GM12891 (cell line): Measurements from ENCODE around the gene TPSB2.

Source experiments
- POLR2A ChIP-seq: IDR thresholded peaks from 2 replicates; pipeline ENCODE4 v1.6.1; 2011; ENCODE audit warnings: low read depth, low read length, control low read depth
- POLR2AphosphoS5 ChIP-seq: IDR thresholded peaks from 2 replicates; pipeline ENCODE4 v1.6.1; 2011; ENCODE audit warnings: low read depth, low read length, control low read depth
- TAF1 ChIP-seq: IDR thresholded peaks from 2 replicates; pipeline ENCODE4 v1.6.1; 2011; ENCODE audit warnings: low read depth, low read length, control low read depth

GRCh38 chr16:1194665-1195392, 35.2 kb downstream of the TPSB2 start:
- no peak for TF ChIP-seq TAF1
- no peak for TF ChIP-seq POLR2AphosphoS5
- no peak for TF ChIP-seq POLR2A
